Activated T-cell treated with anti-CD3 and anti-CD28 coated beads, Interleukin-2, amount 50 U/mL, for 4 hours (primary cell): Measurements from ENCODE around the gene DMD. TPM values are rescaled to one million over a fixed set of nuclear protein-coding genes. Genes with fewer than 3 reads are reported as not detected.

Experiments used
- ATAC-seq, 2 donors: fragments of 200-7000 bp; cut with Tn5 transposase; one replicate each; pipeline ENCODE4 v1.10.0; 2021
- DNase-seq: peaks from one replicate; pipeline ENCODE4 v3.0.0-alpha.2; 2020
- H3K27me3 Mint-ChIP-seq: one replicate; pipeline ENCODE4 v1.8.0; 2021; ENCODE audit warnings: low read depth, mixed read lengths
- H3K36me3 Mint-ChIP-seq: one replicate; pipeline ENCODE4 v1.8.0; 2022; ENCODE audit warnings: mixed read lengths; ENCODE audit not compliant: insufficient read depth
- H3K4me1 Mint-ChIP-seq: one replicate; pipeline ENCODE4 v1.8.0; 2021; ENCODE audit warnings: low read depth, mixed read lengths
- H3K4me3 Mint-ChIP-seq: one replicate; pipeline ENCODE4 v1.8.0; 2021; ENCODE audit warnings: mild to moderate bottlenecking, moderate library complexity, mixed read lengths
- H3K9me3 Mint-ChIP-seq: one replicate; pipeline ENCODE4 v1.8.0; 2021; ENCODE audit warnings: mixed read lengths
- total RNA-seq, 3 donors: library from RNA; stranded (reverse); gene quantifications; one replicate each; pipeline ENCODE4 v1.2.1, GENCODE V29; 2021

Gene DMD
- total RNA-seq, 3 donors from 2014 or later, result 0.29 to 1.4 (median 0.40) TPM

DNA sequence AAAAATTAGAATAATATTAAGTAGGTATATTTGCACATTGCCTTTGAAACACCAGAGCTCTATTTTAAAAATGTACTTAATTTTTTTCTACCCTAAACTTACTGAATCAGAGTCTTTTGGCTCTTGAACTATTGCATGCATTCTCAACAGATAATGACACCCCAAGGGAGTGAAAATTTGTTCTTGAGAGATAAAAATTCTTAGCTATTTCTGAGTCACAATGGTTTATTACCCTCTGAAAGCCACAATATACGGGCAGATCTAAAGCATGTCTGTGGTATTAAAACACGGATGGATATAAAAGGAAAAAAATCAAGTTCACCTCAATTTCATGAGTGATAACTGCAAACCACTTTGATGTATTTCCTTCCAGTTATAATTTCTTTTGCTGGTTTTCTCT, 1503.2 kb downstream of the DMD start:
- no peak overlapping the region for H3K4me3 Mint-ChIP-seq
- H3K4me1 Mint-ChIP-seq, result no peaks in the 10 kb centered on the region
- DNase-seq (no peak), ATAC-seq (no peak)
- no peaks in the 10 kb centered on the region for H3K9me3 Mint-ChIP-seq
- H3K27me3 Mint-ChIP-seq, result no peaks in the 10 kb centered on the region
- no peaks in the 10 kb centered on the region for H3K36me3 Mint-ChIP-seq

DNA sequence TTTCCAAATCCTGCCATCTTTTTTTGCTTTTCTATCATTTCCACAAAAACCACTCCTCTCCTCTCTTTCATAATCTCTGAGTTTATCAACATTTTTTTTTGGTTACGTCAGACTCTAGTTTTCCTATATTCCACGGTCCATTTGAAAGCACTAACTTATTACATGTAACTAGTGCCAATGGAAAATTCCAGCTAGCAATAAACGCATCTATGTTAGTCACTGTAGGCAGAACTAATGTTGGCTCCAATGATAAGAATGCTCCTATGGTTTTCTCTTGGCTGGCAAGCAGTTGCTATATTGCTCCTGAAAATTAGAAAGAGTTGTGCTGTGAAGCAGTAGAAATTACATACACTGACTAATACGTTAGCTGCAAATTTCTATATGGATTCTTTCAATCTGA, 1504.9 kb downstream of the DMD start:
- Mint-ChIP-seq H3K4me3 (no peak overlapping the region), H3K9me3 (peaks cover 4% of the 10 kb centered on the region), H3K27me3 (no peaks in the 10 kb centered on the region), H3K36me3 (no peaks in the 10 kb centered on the region), H3K4me1 (no peaks in the 10 kb centered on the region)
- no peak for DNase-seq
- no peak for ATAC-seq

GRCh38 chrX:31705816-31706215, 1505.5 kb downstream of the DMD start:
- Mint-ChIP-seq H3K4me1 (no peaks in the 10 kb centered on the region), H3K36me3 (no peaks in the 10 kb centered on the region), H3K4me3 (no peak overlapping the region), H3K9me3 (peaks cover 4% of the 10 kb centered on the region), H3K27me3 (no peaks in the 10 kb centered on the region)
- no peak for DNase-seq
- ATAC-seq, result no peak

DNA sequence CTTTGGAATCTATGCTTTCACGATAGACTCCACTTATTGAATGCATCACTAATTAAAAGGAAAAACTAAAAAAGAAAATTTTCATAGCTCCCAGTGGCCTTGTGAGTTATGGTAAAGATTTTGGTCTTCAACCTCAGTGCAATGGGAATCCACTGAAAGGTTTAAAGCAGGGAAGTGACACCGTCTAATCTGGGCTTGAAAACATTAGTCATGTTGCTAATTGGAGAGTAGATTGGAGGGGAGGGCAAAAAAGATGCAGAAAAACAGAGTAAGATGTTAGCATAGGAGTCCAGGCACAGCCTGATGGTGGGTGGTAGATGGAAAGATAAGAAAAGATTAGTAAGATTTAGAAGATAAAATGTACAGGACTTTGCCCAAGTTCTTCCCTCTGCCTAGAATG, 1506.4 kb downstream of the DMD start:
- H3K4me1 Mint-ChIP-seq, result no peaks in the 10 kb centered on the region

DNA sequence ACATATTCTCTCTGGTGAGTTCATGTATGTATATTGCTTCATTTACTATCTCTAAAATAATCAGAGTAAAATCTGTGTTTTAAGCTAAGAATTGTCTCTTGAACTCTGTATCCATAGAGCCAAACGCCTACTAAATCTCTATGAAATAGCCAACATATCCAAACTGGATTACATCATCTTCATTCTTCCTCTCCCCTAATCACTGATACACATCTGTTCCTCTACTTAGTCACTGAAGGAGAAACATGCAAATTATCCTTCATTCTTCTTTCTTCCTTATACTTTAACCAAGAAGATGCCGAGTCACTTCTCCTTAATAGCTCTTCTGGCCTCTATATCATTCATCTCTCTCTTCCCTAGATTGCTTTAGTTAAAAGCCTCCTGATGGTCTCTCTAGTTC, 1509.1 kb downstream of the DMD start:
- no peak for ATAC-seq
- no peaks in the 10 kb centered on the region for H3K36me3 Mint-ChIP-seq
- H3K27me3 Mint-ChIP-seq, result no peaks in the 10 kb centered on the region
- no peaks in the 10 kb centered on the region for H3K4me1 Mint-ChIP-seq
- no peak for DNase-seq
- H3K4me3 Mint-ChIP-seq, result no peak overlapping the region
- peaks cover 4% of the 10 kb centered on the region for H3K9me3 Mint-ChIP-seq

More for the DNA sequence above, 1506.4 kb downstream of the DMD start:
- Mint-ChIP-seq H3K9me3 (peaks cover 4% of the 10 kb centered on the region), H3K27me3 (no peaks in the 10 kb centered on the region), H3K36me3 (no peaks in the 10 kb centered on the region), H3K4me3 (no peak overlapping the region)
- DNase-seq, result no peak
- ATAC-seq, result no peak

GRCh38 chrX:31697294-31697916, 1513.9 kb downstream of the DMD start:
- ATAC-seq, result no peak
- Mint-ChIP-seq H3K4me3 (no peak overlapping the region), H3K4me1 (no peaks in the 10 kb centered on the region), H3K9me3 (peaks cover 8% of the 10 kb centered on the region), H3K36me3 (no peaks in the 10 kb centered on the region), H3K27me3 (no peaks in the 10 kb centered on the region)
- no peak for DNase-seq

DNA sequence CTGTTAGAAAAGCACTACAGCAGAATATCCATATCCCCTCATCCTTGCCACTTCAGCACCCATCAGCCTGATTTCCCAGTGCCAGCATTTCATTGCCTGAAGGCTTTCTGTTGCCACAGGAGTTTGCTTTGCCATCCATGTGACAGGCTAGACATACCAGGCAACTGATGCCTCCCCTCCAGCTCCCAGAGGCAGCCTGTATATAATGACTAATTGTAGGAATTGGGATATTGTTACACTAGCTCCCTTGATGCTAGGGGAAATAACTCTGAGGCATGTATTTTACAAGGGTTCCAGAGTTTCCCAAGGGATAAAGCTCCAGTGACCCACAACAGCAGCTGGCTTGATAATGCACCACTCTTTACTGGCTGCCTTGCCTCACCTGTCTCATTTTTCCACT, 1531.5 kb downstream of the DMD start:
- Mint-ChIP-seq H3K27me3 (no peaks in the 10 kb centered on the region), H3K9me3 (no peaks in the 10 kb centered on the region), H3K4me1 (no peaks in the 10 kb centered on the region), H3K36me3 (no peaks in the 10 kb centered on the region), H3K4me3 (no peak overlapping the region)
- DNase-seq, result no peak
- ATAC-seq, result no peak

DNA sequence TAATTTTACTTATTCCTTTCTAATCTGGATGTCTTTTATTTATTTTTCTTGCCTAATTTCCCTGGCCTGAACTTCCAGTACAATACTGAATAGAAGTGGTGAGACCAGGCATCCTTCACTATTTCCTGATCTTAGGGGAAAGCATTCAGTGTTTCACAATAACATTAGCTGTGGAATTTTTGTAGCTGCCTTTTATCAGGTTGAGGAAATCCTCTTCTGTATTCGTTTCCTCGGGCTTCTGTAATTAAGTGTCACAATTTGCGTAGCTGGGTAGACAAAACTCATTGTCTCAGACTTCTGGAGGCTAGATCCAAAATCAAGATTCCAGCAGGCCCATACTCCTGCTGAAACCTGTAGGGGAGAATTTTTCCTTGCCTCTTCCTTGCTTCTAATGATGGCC, 1541.1 kb downstream of the DMD start:
- DNase-seq (no peak), ATAC-seq (no peak)
- Mint-ChIP-seq H3K4me3 (no peak overlapping the region), H3K9me3 (no peaks in the 10 kb centered on the region), H3K36me3 (no peaks in the 10 kb centered on the region), H3K27me3 (no peaks in the 10 kb centered on the region), H3K4me1 (no peaks in the 10 kb centered on the region)

- H3K27me3 Mint-ChIP-seq, result no peaks in the 10 kb centered on the region
- no peaks in the 10 kb centered on the region for H3K4me1 Mint-ChIP-seq
- no peaks in the 10 kb centered on the region for H3K9me3 Mint-ChIP-seq
- ATAC-seq (no peak), DNase-seq (no peak)
- no peak overlapping the region for H3K4me3 Mint-ChIP-seq
- H3K36me3 Mint-ChIP-seq, result no peaks in the 10 kb centered on the region
Measured at GRCh38 chrX:31665454-31665853, 1545.9 kb downstream of the DMD start.

DNA sequence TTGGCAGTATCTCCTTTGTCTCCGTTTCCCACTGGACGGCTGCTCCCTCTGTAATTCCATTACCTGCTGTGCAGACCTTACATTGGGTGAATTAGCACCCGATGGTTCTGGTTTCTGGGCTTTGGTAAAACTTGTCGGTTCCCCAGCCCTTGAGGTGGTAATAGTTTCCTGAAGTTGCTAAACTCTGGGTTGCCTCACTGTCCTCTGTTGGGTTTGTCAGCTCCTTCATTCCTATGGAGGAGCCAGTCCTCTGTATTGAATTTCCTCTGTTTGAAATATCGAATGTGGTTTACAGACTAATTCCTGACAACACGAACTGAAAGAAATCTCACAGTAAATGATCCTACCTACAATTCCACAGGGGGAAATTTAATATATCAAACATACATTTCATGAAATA, 1548.2 kb downstream of the DMD start:
- Mint-ChIP-seq H3K36me3 (no peaks in the 10 kb centered on the region), H3K9me3 (no peaks in the 10 kb centered on the region), H3K4me1 (no peaks in the 10 kb centered on the region), H3K27me3 (no peaks in the 10 kb centered on the region), H3K4me3 (no peak overlapping the region)
- DNase-seq (no peak), ATAC-seq (no peak)

- no peaks in the 10 kb centered on the region for H3K4me1 Mint-ChIP-seq
- DNase-seq (no peak), ATAC-seq (no peak)
- no peak overlapping the region for H3K4me3 Mint-ChIP-seq
- H3K27me3 Mint-ChIP-seq, result no peaks in the 10 kb centered on the region
- H3K9me3 Mint-ChIP-seq, result no peaks in the 10 kb centered on the region
- no peaks in the 10 kb centered on the region for H3K36me3 Mint-ChIP-seq
Measured at GRCh38 chrX:31661280-31661810, 1550.0 kb downstream of the DMD start.

DNA sequence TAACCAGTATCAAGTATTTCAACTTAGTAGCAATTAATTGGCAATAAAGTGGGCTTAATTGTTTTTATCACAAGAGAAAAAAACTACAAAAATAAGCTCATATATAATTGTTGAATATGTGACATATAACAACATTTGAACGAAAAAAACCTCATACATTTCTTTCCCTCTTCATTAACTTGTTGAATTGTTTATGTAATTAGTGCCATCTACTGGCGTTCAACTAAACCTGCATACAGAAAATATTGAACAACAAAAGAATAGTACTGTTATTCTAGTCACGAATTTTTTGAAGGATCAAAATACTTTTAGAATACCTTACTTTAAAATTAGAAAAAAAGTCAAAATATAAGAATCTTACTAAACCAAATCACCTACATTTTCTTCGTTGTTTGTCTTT, 1553.0 kb downstream of the DMD start:
- H3K36me3 Mint-ChIP-seq, result no peaks in the 10 kb centered on the region
- ATAC-seq, result no peak
- no peak overlapping the region for H3K4me3 Mint-ChIP-seq
- H3K4me1 Mint-ChIP-seq, result no peaks in the 10 kb centered on the region
- H3K9me3 Mint-ChIP-seq, result no peaks in the 10 kb centered on the region
- no peak for DNase-seq
- no peaks in the 10 kb centered on the region for H3K27me3 Mint-ChIP-seq

- Mint-ChIP-seq H3K4me3 (no peak overlapping the region), H3K9me3 (no peaks in the 10 kb centered on the region), H3K4me1 (no peaks in the 10 kb centered on the region), H3K27me3 (no peaks in the 10 kb centered on the region), H3K36me3 (no peaks in the 10 kb centered on the region)
- ATAC-seq (no peak), DNase-seq (no peak)
Measured at GRCh38 chrX:31656013-31656412, 1555.3 kb downstream of the DMD start.

- no peaks in the 10 kb centered on the region for H3K36me3 Mint-ChIP-seq
- DNase-seq (no peak), ATAC-seq (no peak)
- H3K4me1 Mint-ChIP-seq, result no peaks in the 10 kb centered on the region
- H3K9me3 Mint-ChIP-seq, result no peaks in the 10 kb centered on the region
- H3K4me3 Mint-ChIP-seq, result no peak overlapping the region
- no peaks in the 10 kb centered on the region for H3K27me3 Mint-ChIP-seq
Measured at GRCh38 chrX:31653422-31653821, 1557.9 kb downstream of the DMD start.

- no peaks in the 10 kb centered on the region for H3K27me3 Mint-ChIP-seq
- ATAC-seq (no peak), DNase-seq (no peak)
- no peaks in the 10 kb centered on the region for H3K9me3 Mint-ChIP-seq
- H3K4me3 Mint-ChIP-seq, result no peak overlapping the region
- no peaks in the 10 kb centered on the region for H3K4me1 Mint-ChIP-seq
- no peaks in the 10 kb centered on the region for H3K36me3 Mint-ChIP-seq
Measured at GRCh38 chrX:31652650-31653049, 1558.7 kb downstream of the DMD start.

DNA sequence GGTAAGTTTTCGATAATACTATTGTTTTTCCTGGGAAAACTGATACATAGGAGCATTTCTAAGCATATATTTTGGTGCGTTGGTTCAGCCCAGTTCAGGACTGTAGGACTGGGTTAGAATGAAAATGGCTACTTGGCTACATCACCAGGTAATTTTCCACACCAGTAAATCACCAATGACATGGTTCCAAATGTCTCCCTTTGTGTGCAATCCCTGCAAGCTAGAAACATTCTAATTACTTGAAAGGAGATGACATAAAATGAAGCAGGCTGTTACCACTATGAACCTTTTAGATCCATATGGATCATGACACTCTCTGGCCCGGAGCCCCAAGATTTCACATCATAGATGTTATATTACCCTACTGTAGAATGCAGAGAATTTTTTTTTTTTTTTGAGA, 1562.1 kb downstream of the DMD start:
- H3K4me3 Mint-ChIP-seq, result no peak overlapping the region

More for the DNA sequence above, 1562.1 kb downstream of the DMD start:
- Mint-ChIP-seq H3K4me1 (no peaks in the 10 kb centered on the region), H3K27me3 (no peaks in the 10 kb centered on the region), H3K9me3 (no peaks in the 10 kb centered on the region), H3K36me3 (no peaks in the 10 kb centered on the region)
- ATAC-seq (no peak), DNase-seq (no peak)
